Forelimb muscle (tissue), 1 donor: ENCODE data around the gene NPEPL1. TPM values are rescaled to one million over a fixed set of nuclear protein-coding genes. Genes with fewer than 3 reads are reported as not detected.
"Not testable (repeated sequence)": the region's sequence is repeated elsewhere in the genome, so short reads cannot be mapped to it uniquely, and the experiment has no call there.

Experiments
- DNase-seq: peaks from one replicate; pipeline ENCODE4 v3.0.0-alpha.2; 2013; ENCODE audit warnings: low read depth
- polyA plus RNA-seq: library from polyadenylated mRNA; unstranded; fragments of 120-200 nt; gene quantifications from one replicate; pipeline ENCODE4 v1.2.1, GENCODE V29; 2013; ENCODE audit not compliant: insufficient read length

NPEPL1 gene
- 42.3 TPM for polyA plus RNA-seq

GRCh38 chr20:58692579-58693225 is at the start of gene NPEPL1:
Gene NPEPL1 (plus strand): TSS chr20:58692800. CDS start chr20:58692901, 101 bp downstream.
- no peak for DNase-seq

DNA sequence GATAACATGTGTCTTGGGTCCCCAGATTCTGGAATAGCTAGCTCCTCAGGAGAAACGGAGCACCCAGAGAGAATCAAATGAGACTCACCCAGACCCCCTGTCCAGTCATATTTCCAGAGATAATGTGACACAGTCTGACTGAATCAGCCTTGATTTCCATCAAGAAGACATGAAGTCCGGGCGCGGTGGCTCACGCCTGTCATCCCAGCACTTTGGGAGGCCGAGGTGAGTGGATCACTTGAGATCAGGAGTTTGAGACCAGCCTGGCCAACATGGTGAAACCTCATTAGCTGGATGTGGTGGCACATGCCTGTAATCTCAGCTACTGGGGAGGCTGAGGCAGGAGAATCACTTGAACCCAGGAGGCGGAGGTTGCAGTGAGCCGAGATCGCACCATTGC is 49.7 kb upstream of the NPEPL1 start:
- not testable (repeated sequence) for DNase-seq

DNA sequence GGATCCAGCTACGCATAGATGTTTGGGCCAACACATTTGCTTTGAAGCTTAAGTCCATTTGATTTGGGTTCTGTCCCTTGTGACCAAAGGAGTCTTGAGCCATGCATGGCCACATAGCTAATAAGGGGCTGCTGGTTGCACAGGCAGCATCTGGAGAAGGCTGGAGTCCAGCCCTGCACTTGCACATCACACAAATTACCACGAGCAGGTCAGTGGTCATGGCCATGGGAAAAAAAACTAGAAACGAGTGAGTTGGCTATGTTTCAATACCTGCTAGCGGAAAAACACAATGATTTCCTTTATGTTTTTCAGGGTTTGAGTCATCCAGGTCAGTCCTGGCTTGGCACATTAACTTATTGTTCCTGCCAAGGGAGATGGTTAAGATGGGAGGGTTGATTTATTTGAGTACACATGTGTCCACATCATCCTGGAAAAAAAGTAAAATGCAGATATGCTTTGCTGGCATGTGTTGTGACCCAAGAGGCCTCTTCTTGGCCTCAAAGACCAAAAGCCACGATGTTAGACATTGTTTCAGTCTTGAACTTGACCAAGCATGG is 47.1 kb upstream of the NPEPL1 start:
- no peak for DNase-seq

DNA sequence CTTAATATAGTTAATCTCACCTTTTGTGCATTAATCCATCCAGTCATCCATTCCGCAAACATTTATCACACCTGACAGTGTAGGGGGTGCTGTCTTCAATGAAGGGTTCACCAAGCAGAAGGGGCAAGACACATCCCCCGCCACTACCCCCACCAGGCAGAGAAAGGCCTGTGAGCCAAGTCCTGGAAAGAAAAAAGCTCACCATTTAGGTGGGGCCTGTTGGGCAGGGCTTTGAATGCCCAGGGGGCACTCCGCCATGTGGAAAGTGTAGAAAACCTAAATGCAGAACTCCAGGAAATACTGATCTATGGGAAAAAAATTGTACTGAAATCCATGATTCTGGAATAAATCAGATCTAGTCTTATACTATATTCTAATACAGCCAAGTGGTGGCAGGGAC is 46.3 kb upstream of the NPEPL1 start:
- no peak for DNase-seq

- no peak for DNase-seq
These were observed 45.9 kb upstream of the NPEPL1 start for GRCh38 chr20:58646703-58647102.

- no peak for DNase-seq
These were observed 45.3 kb upstream of the NPEPL1 start for GRCh38 chr20:58647162-58647795.

DNA sequence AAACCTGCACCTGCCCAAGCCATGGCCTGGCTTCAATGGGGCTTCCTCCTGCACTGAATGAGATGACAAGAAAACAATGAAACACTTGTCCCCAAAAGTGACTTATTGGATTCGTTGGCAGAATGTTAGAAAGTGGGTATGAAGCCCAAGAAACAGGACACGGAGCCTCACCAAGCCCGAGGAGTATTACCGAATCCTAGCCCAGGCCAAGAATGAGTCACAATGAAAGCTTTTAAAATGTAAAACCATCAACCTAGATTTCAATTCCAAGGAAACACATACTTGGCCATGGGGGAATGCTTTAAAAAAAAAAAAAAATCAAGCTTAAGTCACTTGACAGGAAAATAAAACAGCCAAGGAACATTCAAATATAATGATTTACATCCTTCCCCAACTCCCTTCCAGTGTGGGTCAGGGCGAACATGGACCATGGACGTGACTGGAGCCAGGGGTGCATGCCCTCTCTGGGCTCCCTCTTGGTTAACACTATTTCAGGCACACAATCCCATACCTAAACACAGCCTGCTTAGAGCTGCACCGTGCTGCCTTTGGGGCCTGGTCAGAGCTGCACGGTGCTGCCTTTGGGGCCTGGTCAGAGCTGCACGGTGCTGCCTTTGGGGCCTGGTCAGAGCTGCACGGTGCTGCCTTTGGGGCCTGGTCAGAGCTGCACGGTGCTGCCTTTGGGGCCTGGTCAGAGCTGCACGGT is 44.7 kb upstream of the NPEPL1 start:
- DNase-seq: no peak

- DNase-seq: not testable (repeated sequence)
These were observed 44.1 kb upstream of the NPEPL1 start for GRCh38 chr20:58648502-58648825.

- no peak for DNase-seq
These were observed 43.1 kb upstream of the NPEPL1 start for GRCh38 chr20:58649288-58650180.

DNA sequence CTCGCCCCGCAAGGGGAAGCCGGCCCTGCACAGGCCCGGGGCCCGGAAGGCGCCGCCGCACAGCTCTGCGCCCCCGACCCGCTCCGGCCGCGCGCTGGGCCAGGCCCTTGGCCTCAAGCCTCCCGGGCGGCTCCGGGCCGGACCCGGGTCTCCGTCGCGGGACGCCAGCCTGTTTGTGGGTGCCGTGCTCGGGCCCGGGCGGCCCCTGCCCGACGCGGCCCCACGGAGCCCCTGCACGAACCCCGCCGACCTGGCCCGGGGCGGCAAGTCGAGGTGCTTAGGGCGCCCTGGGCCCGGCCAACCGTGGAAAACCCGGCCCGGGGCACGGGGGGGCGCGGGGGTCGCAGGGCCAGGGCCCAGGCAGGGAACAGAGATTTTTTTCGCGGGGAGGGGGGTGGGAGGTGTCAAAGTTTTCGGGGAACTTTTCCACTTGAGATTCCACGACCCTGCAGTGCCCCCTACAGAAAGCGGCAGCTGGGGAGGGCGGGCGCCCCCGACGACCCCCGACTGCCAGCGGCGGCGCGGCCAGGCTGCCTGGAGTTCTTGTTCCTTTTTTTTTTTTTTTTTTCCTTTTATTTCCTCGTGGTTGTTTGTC is 42.3 kb upstream of the NPEPL1 start:
- no peak for DNase-seq

DNA sequence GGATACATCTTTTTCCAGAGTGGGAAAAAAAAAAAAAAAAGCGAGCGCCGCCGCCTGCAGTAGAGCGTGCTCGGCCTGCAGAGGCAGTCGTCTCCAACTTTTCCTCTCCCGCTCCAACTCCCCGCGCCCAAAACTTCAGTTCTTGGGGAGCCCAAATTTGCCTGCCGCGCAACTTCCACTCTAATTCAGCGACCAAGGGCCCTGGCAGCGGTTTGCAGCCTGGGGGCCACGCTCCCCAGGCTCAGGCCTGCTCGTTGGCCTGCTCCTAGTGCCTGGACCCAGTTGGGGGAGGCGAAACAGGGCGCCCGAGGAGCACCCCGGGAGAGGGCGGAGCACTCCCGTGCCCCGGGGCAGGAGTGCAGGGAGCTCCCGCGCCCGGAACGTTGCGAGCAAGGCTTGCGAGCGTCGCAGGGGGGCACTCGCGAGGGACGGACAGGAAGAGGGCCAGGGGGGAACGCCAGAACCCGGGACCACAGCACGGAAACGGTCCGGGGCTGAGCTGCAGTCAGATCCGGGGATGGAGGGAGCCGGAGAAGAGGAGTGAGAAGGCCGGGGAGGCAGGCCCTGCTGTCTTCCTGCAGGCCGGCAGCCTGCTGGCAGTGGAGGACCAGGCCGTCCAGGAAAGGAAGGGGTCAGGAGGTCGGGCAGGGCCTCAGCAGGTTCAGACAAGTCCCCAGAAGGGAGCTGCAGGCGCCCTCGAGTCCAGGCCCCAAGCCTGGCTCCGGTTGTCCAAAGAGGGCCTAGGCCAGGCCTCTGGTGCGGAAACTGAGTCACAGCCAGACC is 41.6 kb upstream of the NPEPL1 start, which contains the start of gene STX16:
Gene STX16 (plus strand): TSS at position 508 of the 783 bp plus-strand sequence. CDS start 724 bp downstream, outside the sequence.
- no peak for DNase-seq

DNA sequence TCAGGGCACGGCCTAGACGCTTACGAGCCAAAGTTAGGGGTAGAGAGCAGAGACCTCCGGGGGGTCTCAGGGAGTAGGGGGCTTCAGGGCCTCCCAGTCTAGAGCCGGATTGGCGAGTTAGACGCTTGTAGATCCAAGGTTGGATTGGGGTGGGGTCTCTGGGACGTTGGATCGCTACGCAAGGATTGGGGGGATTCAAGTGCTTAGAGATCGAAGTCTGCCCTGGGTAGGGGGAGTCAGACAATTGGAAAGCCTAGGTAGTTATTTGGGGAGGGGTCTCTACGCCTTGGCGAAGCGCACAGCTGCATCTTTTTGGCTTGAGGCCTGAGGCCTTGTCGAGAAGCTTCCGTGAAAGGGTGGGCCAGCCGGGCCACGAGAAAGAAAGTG is 41.0 kb upstream of the NPEPL1 start:
- peak; percentile 86 for DNase-seq

DNA sequence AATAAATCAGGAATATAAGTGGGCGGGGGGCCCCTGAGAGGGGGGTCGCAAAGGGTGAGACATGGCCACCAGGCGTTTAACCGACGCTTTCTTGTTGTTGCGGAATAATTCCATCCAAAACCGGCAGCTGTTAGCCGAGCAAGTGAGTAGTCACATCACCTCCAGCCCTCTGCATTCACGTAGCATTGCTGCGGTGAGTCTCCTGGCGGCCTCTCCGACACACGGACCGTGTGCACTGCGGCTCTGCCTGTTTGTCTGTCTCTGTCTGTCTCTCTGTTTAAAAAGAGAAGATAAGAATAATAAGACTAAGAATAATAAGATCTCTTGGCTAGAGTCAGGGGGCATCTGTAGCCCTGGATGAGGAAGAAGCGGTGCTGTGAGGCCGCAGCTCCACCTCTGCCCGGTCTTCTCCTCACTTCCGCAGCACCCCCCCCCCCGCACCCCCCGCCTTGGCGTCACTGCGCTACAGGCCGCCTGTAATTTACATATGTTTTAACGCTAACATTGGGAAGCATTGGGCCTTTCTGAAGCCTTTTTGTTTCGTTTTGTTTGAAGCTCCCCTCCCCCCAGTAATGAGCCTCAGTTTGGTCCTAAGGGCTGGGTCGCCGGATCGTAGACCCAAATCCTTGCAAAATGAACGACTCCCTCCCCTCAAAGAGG is 40.5 kb upstream of the NPEPL1 start:
- no peak for DNase-seq

- no peak for DNase-seq
These were observed 39.9 kb upstream of the NPEPL1 start for GRCh38 chr20:58652606-58653294.

- no peak for DNase-seq
These were observed 38.3 kb upstream of the NPEPL1 start for GRCh38 chr20:58654337-58654736.

- DNase-seq: no peak
These were observed 37.1 kb upstream of the NPEPL1 start for GRCh38 chr20:58655328-58656107.

DNA sequence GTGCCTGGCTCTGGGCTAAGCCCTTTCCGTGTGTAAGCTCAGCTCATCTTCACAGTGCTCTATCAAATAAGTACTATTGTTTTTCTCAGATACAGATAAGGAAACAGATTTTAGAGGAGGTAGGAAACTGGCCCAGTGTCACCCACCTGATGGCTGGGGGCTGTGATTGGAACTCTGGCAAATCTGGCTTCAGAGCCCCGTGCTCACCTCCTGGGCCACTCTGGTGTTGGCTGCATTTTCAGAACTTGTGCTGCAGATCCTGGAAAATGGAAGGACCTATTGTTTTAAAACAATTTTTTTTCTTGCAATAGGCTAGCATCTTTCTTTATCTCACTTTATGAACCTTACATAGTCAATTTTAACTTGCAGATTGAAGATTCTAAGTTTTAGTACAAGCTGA is 35.8 kb upstream of the NPEPL1 start:
- no peak for DNase-seq

GRCh38 chr20:58657262-58657661 is 35.3 kb upstream of the NPEPL1 start:
- no peak for DNase-seq
